ENCODE data around the gene CHST6. TPM values are rescaled to one million over a fixed set of nuclear protein-coding genes. Genes with fewer than 3 reads are reported as not detected.

The CHST6 gene
- total RNA-seq, 1 experiment from 2014 or later, result 20.8 TPM

GRCh38 chr16:75472908-75473877, 22.0 kb downstream of the CHST6 start:
- WGBS (ENCODE audit: extremely low coverage, insufficient read length, low lambda C conversion rate), result no CpG with 5 or more reads among the region's 17 CpGs
- no peak overlapping the region for H3K4ac ChIP-seq (ENCODE audit: low read depth, low read length)
- no peak overlapping the region for H3T11ph ChIP-seq (ENCODE audit: low read length)
- H3K14ac ChIP-seq (ENCODE audit: insufficient read depth, low read length), result no peak overlapping the region; the same call in 1 of the 2 replicates
- peak overlapping the region; percentile 7 to 94 (median 41); a peak in 4 of 7 replicates for H3K27ac Mint-ChIP-seq
- H3K9ac ChIP-seq (ENCODE audit: extremely low read depth, insufficient read length, low read length), result no peak overlapping the region
- peaks cover 0 to 7% of the 10 kb centered on the region in 2 experiments; a peak in 3 of 5 replicates for H3K9me3 Mint-ChIP-seq
- H4K8ac ChIP-seq (replicated peaks; ENCODE audit: insufficient read length, low read depth, low read length), result no peak overlapping the region
- peaks cover 22 to 31% (median 22%) of the 10 kb centered on the region in 3 experiments for H3K36me3 Mint-ChIP-seq (ENCODE audit: insufficient read depth in 1 of 3, low read depth in 3 of 3)
- H3K23me2 ChIP-seq (ENCODE audit: insufficient read length, low read depth, low read length, poor library complexity, severe bottlenecking), result no peaks in the 10 kb centered on the region
- DNase-seq, result no peak
- H4K5ac ChIP-seq (ENCODE audit: insufficient read length, low read depth, low read length), result peak overlapping the region; percentile 75
- H3K4me1 Mint-ChIP-seq, result peaks cover 26 to 30% of the 10 kb centered on the region in 2 experiments
- no peaks in the 10 kb centered on the region for H3K9me3 ChIP-seq (ENCODE audit: control insufficient read depth, low read depth, low read length)
- peaks cover 5% of the 10 kb centered on the region; the same call in 1 of the 2 replicates for H3K4me1 ChIP-seq (ENCODE audit: insufficient read depth, low read length)
- H2BK5ac ChIP-seq (ENCODE audit: insufficient read length, low read length), result peak overlapping the region; percentile 11
- H3K27me3 ChIP-seq (ENCODE audit: insufficient read depth, low read length), result no peaks in the 10 kb centered on the region
- peak overlapping the region; percentile 2 for H3K18ac ChIP-seq (ENCODE audit: insufficient read length, low read depth, low read length)
- H2AK5ac ChIP-seq (ENCODE audit: insufficient read length, low read length), result no peak overlapping the region
- peak overlapping the region; percentile 84 for H2BK20ac ChIP-seq (ENCODE audit: low read depth, low read length, poor library complexity, severe bottlenecking)
- H3K56ac ChIP-seq (ENCODE audit: insufficient read length, low read depth, low read length), result no peak overlapping the region
- H2BK15ac ChIP-seq (ENCODE audit: low read depth, low read length), result no peak overlapping the region
- peak overlapping the region; percentile 17 for H2BK12ac ChIP-seq (ENCODE audit: insufficient read length, low read depth, low read length)
- H3K27me3 Mint-ChIP-seq (ENCODE audit: low read depth), result no peaks in the 10 kb centered on the region; the same call in 1 of the 2 replicates
- H2BK120ac ChIP-seq (ENCODE audit: low read depth, low read length, poor library complexity, severe bottlenecking), result no peak overlapping the region
- H3K79me2 ChIP-seq (ENCODE audit: insufficient read depth, low read length), result no peaks in the 10 kb centered on the region
- TF ChIP-seq CTCF (conservative IDR thresholded peaks at IDR 0.05), result no peak
- no peak overlapping the region for H3K4me3 Mint-ChIP-seq
- no peaks in the 10 kb centered on the region for H4K20me1 ChIP-seq (ENCODE audit: control insufficient read depth, insufficient read depth, insufficient read length)
- H3K79me1 ChIP-seq (ENCODE audit: insufficient read depth, low read depth, low read length, poor library complexity, severe bottlenecking), result no peaks in the 10 kb centered on the region
- no peak overlapping the region for H3K27ac ChIP-seq (ENCODE audit: insufficient read length, low read depth, low read length)
- H3K23ac ChIP-seq (ENCODE audit: insufficient read length, low read depth, low read length), result no peak overlapping the region
- peak overlapping the region; percentile 57 for H4K91ac ChIP-seq (ENCODE audit: insufficient read length, low read depth, low read length)
- no peak overlapping the region for H3K4me2 ChIP-seq (ENCODE audit: insufficient read depth, insufficient read length, low read length)
- H2AFZ ChIP-seq (ENCODE audit: low read length), result no peak overlapping the region

Measured in H9 (cell line).